Osteoblast (primary cell): Measurements from ENCODE around the gene PIAS1. TPM values are rescaled to one million over a fixed set of nuclear protein-coding genes. Genes with fewer than 3 reads are reported as not detected.

Source experiments
- DNase-seq: peaks from one replicate; pipeline ENCODE4 v3.0.0; 2011; ENCODE audit warnings: low spot score, mixed read lengths; ENCODE audit not compliant: insufficient read length; ENCODE audit errors: missing footprints
- H2AFZ ChIP-seq: 2 replicates; pipeline ENCODE4 v1.6.0; 2011; ENCODE audit warnings: mild to moderate bottlenecking, low read length
- H3K27ac ChIP-seq: 2 replicates; pipeline ENCODE4 v1.5.1; 2011; ENCODE audit warnings: mild to moderate bottlenecking, low read depth, low read length, moderate library complexity
- H3K27me3 ChIP-seq: 2 replicates; pipeline ENCODE4 v1.6.0; 2012; ENCODE audit warnings: mild to moderate bottlenecking, control low read depth, inconsistent platforms, low read length, moderate library complexity; ENCODE audit not compliant: insufficient read depth
- H3K36me3 ChIP-seq: 2 replicates; pipeline ENCODE4 v1.5.1; 2011; ENCODE audit warnings: mild to moderate bottlenecking, low read length, control low read depth, moderate library complexity; ENCODE audit not compliant: insufficient read depth
- H3K4me1 ChIP-seq: 2 replicates; pipeline ENCODE4 v1.5.1; 2011; ENCODE audit warnings: mild to moderate bottlenecking, low read length, control low read depth, moderate library complexity; ENCODE audit not compliant: insufficient read depth
- H3K4me2 ChIP-seq: 2 replicates; pipeline ENCODE4 v1.6.0; 2011; ENCODE audit warnings: mild to moderate bottlenecking, low read length; ENCODE audit not compliant: insufficient read depth
- H3K4me3 ChIP-seq: fragments of 200-600 bp; sonication (generic); 3 replicates; pipeline ENCODE4 v1.5.1; 2012; ENCODE audit warnings: mild to moderate bottlenecking, low read length, inconsistent platforms; ENCODE audit not compliant: insufficient read depth
- H3K79me2 ChIP-seq: 2 replicates; pipeline ENCODE4 v1.6.0; 2012; ENCODE audit warnings: mild to moderate bottlenecking, low read length, control low read depth, inconsistent platforms; ENCODE audit not compliant: insufficient read depth
- H3K9me3 ChIP-seq: 2 replicates; pipeline ENCODE4 v1.5.1; 2011; ENCODE audit warnings: low read depth, low read length, control low read depth
- H4K20me1 ChIP-seq: 2 replicates; pipeline ENCODE4 v1.6.0; 2012; ENCODE audit warnings: mild to moderate bottlenecking, low read length, control low read depth; ENCODE audit not compliant: insufficient read depth
- total RNA-seq: library from RNA; depleted of rRNA; stranded (reverse); fragments of >200 nt; gene quantifications from 2 replicates; pipeline ENCODE4 v1.2.3, GENCODE V29; 2012
- TF ChIP-seq, protein P1 (sequence below): IDR thresholded peaks from 2 replicates; pipeline ENCODE4 v1.5.1; 2011; ENCODE audit warnings: mild to moderate bottlenecking, low read depth, low read length, moderate library complexity; ENCODE audit errors: extremely low read depth

The PIAS1 gene
- total RNA-seq, 1 donor: 29.0 TPM

DNA sequence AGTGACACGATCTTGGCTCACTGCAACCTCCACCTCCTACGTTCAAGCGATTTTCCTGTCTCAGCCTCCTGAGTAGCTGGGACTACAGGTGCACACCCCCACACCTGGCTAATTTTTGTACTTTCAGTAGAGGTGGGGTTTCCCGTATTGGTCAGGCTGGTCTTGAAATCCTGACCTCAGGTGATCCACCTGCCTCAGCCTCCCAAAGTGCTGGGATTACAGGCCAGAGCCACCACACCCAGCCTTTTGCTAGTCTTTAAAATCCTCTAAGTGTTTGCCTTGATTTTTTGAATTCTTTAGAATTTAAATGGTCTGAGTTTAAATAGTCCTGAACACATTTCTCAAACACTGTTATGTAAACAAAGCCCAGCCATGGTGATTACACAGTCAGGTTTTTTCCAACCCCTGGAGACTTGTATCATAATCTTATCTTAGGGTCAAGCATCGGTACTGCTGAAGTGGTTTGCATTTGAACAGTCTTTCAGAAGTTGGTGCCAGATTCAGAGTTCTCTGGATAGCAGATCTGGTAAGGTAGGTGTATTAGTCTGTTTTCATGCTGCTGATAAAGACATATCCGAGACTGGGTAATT lies 28.2 kb upstream of the PIAS1 start:
- TF ChIP-seq, protein P1, sequence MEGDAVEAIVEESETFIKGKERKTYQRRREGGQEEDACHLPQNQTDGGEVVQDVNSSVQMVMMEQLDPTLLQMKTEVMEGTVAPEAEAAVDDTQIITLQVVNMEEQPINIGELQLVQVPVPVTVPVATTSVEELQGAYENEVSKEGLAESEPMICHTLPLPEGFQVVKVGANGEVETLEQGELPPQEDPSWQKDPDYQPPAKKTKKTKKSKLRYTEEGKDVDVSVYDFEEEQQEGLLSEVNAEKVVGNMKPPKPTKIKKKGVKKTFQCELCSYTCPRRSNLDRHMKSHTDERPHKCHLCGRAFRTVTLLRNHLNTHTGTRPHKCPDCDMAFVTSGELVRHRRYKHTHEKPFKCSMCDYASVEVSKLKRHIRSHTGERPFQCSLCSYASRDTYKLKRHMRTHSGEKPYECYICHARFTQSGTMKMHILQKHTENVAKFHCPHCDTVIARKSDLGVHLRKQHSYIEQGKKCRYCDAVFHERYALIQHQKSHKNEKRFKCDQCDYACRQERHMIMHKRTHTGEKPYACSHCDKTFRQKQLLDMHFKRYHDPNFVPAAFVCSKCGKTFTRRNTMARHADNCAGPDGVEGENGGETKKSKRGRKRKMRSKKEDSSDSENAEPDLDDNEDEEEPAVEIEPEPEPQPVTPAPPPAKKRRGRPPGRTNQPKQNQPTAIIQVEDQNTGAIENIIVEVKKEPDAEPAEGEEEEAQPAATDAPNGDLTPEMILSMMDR: no peak
- no peak overlapping the region for H3K27ac ChIP-seq
- H3K4me1 ChIP-seq: no peaks in the 10 kb centered on the region
- H3K36me3 ChIP-seq: no peaks in the 10 kb centered on the region
- no peaks in the 10 kb centered on the region for H3K9me3 ChIP-seq
- H3K79me2 ChIP-seq: no peaks in the 10 kb centered on the region
- no peak overlapping the region for H3K4me2 ChIP-seq
- H3K4me3 ChIP-seq: no peak overlapping the region
- peaks cover 10% of the 10 kb centered on the region for H3K27me3 ChIP-seq
- DNase-seq: no peak
- no peak overlapping the region for H2AFZ ChIP-seq
- no peaks in the 10 kb centered on the region for H4K20me1 ChIP-seq

DNA sequence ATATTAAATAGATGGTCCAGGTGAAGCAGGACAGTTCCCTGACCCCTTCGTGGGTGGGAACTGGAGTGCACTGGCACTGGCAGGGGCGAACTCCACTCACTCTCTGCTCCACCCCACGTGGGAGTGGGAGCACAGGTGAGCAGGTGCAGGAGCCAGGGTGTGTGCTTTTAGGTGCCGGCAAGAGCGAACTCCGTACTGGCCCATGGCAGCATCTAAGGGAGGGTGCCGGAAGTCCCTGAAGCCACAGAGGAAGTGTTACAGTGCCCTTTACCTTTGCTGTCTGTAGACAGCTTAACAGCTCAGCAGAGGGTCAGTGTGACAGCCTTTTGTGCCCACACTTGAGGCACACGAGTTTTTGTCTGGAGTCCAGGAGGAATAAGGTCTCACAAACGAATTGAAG lies 26.7 kb upstream of the PIAS1 start:
- Histone ChIP-seq H3K27ac (no peak overlapping the region), H3K4me1 (no peaks in the 10 kb centered on the region), H2AFZ (no peak overlapping the region), H3K4me3 (no peak overlapping the region), H3K4me2 (no peak overlapping the region), H3K36me3 (no peaks in the 10 kb centered on the region), H4K20me1 (no peaks in the 10 kb centered on the region), H3K27me3 (peaks cover 14% of the 10 kb centered on the region), H3K79me2 (no peaks in the 10 kb centered on the region), H3K9me3 (no peaks in the 10 kb centered on the region)
- DNase-seq: no peak
- TF ChIP-seq, protein P1: no peak

DNA sequence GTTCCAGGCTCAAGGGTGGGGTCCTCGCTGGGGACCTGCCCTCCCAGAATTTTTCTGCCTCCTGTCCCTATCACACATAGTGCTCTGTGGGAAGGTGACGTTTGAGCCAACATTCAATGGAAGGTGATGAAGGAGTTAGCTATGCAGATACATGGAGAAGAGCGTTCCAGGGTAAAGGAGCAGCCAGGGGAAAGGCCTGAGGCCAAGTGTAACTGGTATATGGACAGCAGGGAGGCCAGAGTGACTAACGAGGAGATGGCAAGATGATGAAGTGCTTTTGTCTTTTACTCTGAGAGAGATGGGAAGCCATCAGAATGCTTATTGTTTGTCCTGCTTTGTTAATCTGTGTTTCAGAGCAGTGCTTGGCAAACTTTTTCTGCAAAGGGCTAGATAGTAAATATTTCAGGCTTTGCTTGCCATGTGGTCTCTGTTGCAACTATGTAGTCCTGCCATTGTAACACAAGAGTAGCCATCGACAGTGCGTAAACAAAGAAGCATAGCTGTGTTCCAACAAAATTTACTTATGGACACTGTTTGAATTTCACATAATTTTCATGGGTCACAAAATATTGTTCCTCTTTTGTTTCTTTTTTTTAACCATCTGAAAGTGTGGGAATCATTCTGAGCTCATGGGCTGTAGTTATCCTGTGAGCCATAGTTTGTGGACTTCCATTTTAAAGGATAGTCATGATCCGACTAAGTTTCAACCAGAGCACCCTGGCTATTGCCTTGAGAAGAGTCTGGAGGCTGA lies 25.8 kb upstream of the PIAS1 start:
- DNase-seq: no peak
- Histone ChIP-seq H3K4me2 (no peak overlapping the region), H3K79me2 (no peaks in the 10 kb centered on the region), H3K9me3 (no peaks in the 10 kb centered on the region), H3K4me1 (no peaks in the 10 kb centered on the region), H3K27me3 (peaks cover 14% of the 10 kb centered on the region), H3K27ac (no peak overlapping the region), H3K36me3 (no peaks in the 10 kb centered on the region), H3K4me3 (no peak overlapping the region), H2AFZ (no peak overlapping the region), H4K20me1 (no peaks in the 10 kb centered on the region)
- TF ChIP-seq, protein P1: no peak

DNA sequence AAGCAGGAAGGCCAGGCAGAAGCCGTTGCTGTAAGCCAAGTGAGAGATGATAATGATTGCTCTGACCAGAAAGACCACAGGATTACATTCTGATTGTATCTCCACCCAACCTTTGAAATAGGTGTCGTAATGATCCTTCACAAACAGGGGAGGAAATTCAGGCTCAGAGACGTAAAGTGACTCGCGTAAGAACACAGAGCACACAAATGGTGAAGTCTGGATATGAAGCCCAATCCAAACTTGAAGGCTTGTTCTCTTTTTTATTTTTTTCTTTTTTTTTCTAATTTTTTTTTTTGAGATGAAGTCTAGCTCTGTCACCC lies 25.3 kb upstream of the PIAS1 start:
- TF ChIP-seq, protein P1: no peak
- Histone ChIP-seq H3K27me3 (peaks cover 14% of the 10 kb centered on the region), H3K27ac (no peak overlapping the region), H3K79me2 (no peaks in the 10 kb centered on the region), H3K4me2 (no peak overlapping the region), H3K36me3 (no peaks in the 10 kb centered on the region), H3K4me1 (no peaks in the 10 kb centered on the region), H4K20me1 (no peaks in the 10 kb centered on the region), H2AFZ (no peak overlapping the region), H3K4me3 (no peak overlapping the region), H3K9me3 (no peaks in the 10 kb centered on the region)
- no peak for DNase-seq
